ENCODE results near the gene ATP4B.
"Not testable (repeated sequence)": the region's sequence is repeated elsewhere in the genome, so short reads cannot be mapped to it uniquely, and the experiment has no call there.

- TF ChIP-seq CTCF (conservative IDR thresholded peaks at IDR 0.05; ENCODE audit: low read depth, low read length); EZH2 (IDR thresholded peaks at IDR 0.05; ENCODE audit: borderline replicate concordance, low read depth, low read length, poor library complexity, severe bottlenecking): not testable (repeated sequence)
Measured at GRCh38 chr13:113621986-113622550, 35.9 kb downstream of the ATP4B start.

Measured in A673 (cell line).